ENCODE data around the gene MICB.

- TF ChIP-seq CTCF (IDR thresholded peaks at IDR 0.05): no peak
- TF ChIP-seq POLR2A (IDR thresholded peaks at IDR 0.05): no peak
These were observed 35.5 kb downstream of the MICB start for GRCh38 chr6:31533455-31533841.
